Testis (tissue), 3 donors: ENCODE data around the gene MYO1H. TPM values are rescaled to one million over a fixed set of nuclear protein-coding genes. Genes with fewer than 3 reads are reported as not detected.
A peak's percentile ranks its signal among the peaks of the same experiment; 100 is the strongest.

Experiments
- DNase-seq: peaks from one replicate; pipeline ENCODE4 v3.0.0-alpha.2; 2019
- H3K27ac ChIP-seq, 2 donors: fragments of 200-600 bp; sonication (generic); one replicate each; pipeline ENCODE4 v1.5.1; 2019
- H3K27me3 ChIP-seq: fragments of 200-600 bp; sonication (generic); one replicate; pipeline ENCODE4 v1.5.1; 2019
- H3K36me3 ChIP-seq: fragments of 200-600 bp; sonication (generic); one replicate; pipeline ENCODE4 v1.5.1; 2017; ENCODE audit warnings: low read depth; ENCODE audit errors: missing control alignments
- H3K4me1 ChIP-seq: fragments of 200-600 bp; sonication (generic); one replicate; pipeline ENCODE4 v1.5.1; 2019
- H3K4me3 ChIP-seq, 2 donors: fragments of 200-600 bp; sonication (generic); one replicate each; pipeline ENCODE4 v1.5.1; 2017 to 2019
- H3K9me3 ChIP-seq: fragments of 200-600 bp; sonication (generic); one replicate; pipeline ENCODE4 v1.5.1; 2017
- POLR2A ChIP-seq: fragments of 450-650 bp; IDR thresholded peaks from one replicate; pipeline ENCODE4 v1.6.1; 2017; ENCODE audit warnings: antibody characterized with exemption, mild to moderate bottlenecking, moderate library complexity
- WGBS, 2 donors: methylation state at CpG; one replicate each; pipeline ENCODE4 v1.1.5; 2018; 5-methylcytosine and 5-hydroxymethylcytosine counted together
- intact Hi-C: fragments of 100-400 bp; cut with DNase I; formaldehyde crosslinking; loops from one replicate; pipeline ENCODE4 v1.15.1; 2023; ENCODE audit warnings: low total_unique reads
- polyA plus RNA-seq: library from polyadenylated mRNA; stranded (reverse); fragments of 350-450 nt; fragmentation: Illumina TruSeq; extraction: RNeasy Lipid Tissue Mini Kit (QIAGEN cat#74804); gene quantifications from one replicate; pipeline ENCODE4 v1.2.3, GENCODE V29; 2014; ENCODE audit warnings: low read depth, low replicate concordance; ENCODE audit not compliant: insufficient read depth
- total RNA-seq, 2 donors: library from RNA; depleted of rRNA; stranded (reverse); fragments of >200 nt; gene quantifications; one replicate each; pipeline ENCODE4 v1.2.3, GENCODE V29; 2016
- TF ChIP-seq, protein P1 (sequence below), 3 experiments: fragments of 450-650 bp in 2 of 3; fragments of 200-600 bp in 1 of 3; sonication (generic) in 1 of 3; IDR thresholded peaks; one replicate each; pipeline ENCODE4 v1.5.1; 2016 to 2019; ENCODE audit warnings: antibody characterized with exemption in 3 of 3, mild to moderate bottlenecking in 2 of 3, moderate library complexity in 1 of 3

The MYO1H gene
- total and polyA plus RNA-seq, 3 donors from 2014 or later = 1.7 to 3.7 (median 2.9) TPM

DNA sequence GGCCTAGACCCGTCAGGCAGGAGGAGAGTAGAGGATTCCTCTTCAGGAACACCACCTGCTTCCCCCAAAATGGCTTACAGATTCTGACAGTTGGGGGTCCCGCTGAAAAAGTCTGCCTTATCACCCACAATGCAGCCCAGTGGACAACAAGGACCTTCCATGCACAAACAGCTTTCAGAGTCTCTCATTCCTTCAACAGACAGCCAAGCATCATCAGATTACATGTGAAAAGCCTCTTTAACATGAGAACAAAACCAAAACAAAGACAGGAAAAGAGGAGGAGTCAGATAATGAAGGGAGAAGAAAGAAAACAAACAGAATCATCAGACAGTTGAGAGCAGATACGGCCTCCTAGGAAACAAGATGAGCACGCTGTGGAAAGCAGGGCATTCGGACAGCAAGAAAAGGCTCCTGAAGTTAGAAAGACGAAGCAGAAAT lies 111.1 kb downstream of the MYO1H start:
- no peaks in the 10 kb centered on the region for H3K9me3 ChIP-seq
- peaks cover 45% of the 10 kb centered on the region for H3K4me1 ChIP-seq
- H3K27ac ChIP-seq = peak overlapping the region; percentile 27 to 61
- no peak for DNase-seq
- intact Hi-C loops = no loop called here
- no peak overlapping the region for H3K4me3 ChIP-seq
- no peak for TF ChIP-seq POLR2A
- TF ChIP-seq, protein P1, sequence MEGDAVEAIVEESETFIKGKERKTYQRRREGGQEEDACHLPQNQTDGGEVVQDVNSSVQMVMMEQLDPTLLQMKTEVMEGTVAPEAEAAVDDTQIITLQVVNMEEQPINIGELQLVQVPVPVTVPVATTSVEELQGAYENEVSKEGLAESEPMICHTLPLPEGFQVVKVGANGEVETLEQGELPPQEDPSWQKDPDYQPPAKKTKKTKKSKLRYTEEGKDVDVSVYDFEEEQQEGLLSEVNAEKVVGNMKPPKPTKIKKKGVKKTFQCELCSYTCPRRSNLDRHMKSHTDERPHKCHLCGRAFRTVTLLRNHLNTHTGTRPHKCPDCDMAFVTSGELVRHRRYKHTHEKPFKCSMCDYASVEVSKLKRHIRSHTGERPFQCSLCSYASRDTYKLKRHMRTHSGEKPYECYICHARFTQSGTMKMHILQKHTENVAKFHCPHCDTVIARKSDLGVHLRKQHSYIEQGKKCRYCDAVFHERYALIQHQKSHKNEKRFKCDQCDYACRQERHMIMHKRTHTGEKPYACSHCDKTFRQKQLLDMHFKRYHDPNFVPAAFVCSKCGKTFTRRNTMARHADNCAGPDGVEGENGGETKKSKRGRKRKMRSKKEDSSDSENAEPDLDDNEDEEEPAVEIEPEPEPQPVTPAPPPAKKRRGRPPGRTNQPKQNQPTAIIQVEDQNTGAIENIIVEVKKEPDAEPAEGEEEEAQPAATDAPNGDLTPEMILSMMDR (IDR thresholded peaks at IDR 0.05) = no peak
- WGBS, 2 donors = 46 to 56% methylated on average over 6 of the region's 6 CpGs
- H3K27me3 ChIP-seq = no peaks in the 10 kb centered on the region
- H3K36me3 ChIP-seq = no peaks in the 10 kb centered on the region

- no peak for TF ChIP-seq POLR2A
- TF ChIP-seq, protein P1 (IDR thresholded peaks at IDR 0.05) = no peak
- WGBS, 2 donors = 50 to 62% methylated on average over 6 of the region's 6 CpGs
- intact Hi-C loops = no loop called here
- H3K9me3 ChIP-seq = no peaks in the 10 kb centered on the region
- no peak overlapping the region for H3K4me3 ChIP-seq
- peaks cover 49% of the 10 kb centered on the region for H3K4me1 ChIP-seq
- H3K27me3 ChIP-seq = no peaks in the 10 kb centered on the region
- no peak for DNase-seq
- peak overlapping the region; percentile 27 to 61 for H3K27ac ChIP-seq
- no peaks in the 10 kb centered on the region for H3K36me3 ChIP-seq
Observed at GRCh38 chr12:109459247-109459646, 111.5 kb downstream of the MYO1H start.

DNA sequence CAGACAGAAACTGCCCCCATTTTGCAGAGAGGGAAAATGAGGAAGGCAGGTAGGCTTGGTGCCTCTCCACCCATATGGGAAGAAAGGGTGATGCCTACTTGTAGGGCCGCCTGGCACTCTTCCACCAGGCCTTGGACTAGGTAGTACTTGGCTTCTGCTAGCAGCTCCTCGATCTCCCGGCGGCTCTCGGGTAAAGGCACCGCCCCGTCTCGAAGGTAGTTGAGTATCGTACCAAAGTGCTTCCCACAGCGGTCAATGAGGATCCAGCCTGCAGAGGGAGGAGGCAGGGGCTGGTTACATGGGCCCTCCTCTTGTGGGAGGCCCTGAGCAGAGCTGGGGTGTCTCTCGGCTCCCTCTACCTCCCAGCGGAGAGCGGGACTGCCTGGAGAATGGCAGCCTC lies 112.8 kb downstream of the MYO1H start:
- TF ChIP-seq, protein P1 (IDR thresholded peaks at IDR 0.05) = no peak
- TF ChIP-seq POLR2A = no peak
- Histone ChIP-seq H3K27ac (peak overlapping the region; percentile 89 to 95), H3K4me3 (no peak overlapping the region), H3K27me3 (no peaks in the 10 kb centered on the region), H3K36me3 (no peaks in the 10 kb centered on the region), H3K9me3 (no peaks in the 10 kb centered on the region), H3K4me1 (peaks cover 58% of the 10 kb centered on the region)
- DNase-seq = no peak
- WGBS, 2 donors = 88 to 98% methylated on average over 13 of the region's 13 CpGs
- intact Hi-C loops = no loop called here

DNA sequence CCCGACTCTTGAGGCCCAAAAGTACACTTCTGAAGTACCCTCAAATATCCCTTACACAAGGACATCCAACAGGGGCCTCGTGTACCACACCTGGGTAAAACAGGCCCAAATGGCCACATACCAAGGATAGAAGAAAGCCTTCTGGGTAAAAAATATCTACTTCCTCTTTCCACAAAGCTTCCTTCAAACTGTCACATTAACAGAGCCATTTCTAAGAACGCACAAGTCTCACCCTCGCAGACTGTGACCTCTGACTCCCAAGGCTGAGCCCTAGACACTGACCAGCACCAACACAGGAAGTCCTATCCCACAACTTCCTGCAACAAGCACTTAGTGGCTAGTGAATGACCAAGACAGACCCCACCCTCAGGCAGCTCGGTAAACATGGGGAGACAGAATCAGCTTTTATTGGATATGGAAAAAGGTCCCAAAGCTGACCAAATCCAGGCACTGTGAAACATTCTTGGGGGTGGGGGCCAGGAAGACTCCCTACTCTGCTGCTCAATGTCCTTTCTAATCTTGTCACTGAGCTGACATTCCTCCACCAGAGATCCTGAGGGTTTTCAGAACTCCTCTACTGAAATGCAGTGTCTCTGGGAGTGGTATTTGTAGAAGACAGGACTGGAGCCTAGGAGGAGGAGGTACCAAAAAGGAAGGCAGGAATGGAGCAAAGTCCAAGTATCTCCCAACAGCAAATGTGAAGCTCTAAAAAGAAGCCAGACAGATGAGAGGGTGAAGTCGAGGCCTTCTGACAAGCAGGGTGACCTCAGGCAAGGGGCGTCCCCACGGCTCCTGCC lies 113.5 kb downstream of the MYO1H start:
- no peaks in the 10 kb centered on the region for H3K9me3 ChIP-seq
- H3K27me3 ChIP-seq = no peaks in the 10 kb centered on the region
- TF ChIP-seq POLR2A = no peak
- TF ChIP-seq, protein P1 (IDR thresholded peaks at IDR 0.05) = no peak
- WGBS, 2 donors = 75 to 84% methylated on average over 8 of the region's 8 CpGs
- H3K27ac ChIP-seq = peak overlapping the region; percentile 89 to 95
- no peaks in the 10 kb centered on the region for H3K36me3 ChIP-seq
- DNase-seq = no peak
- H3K4me3 ChIP-seq = no peak overlapping the region
- H3K4me1 ChIP-seq = peaks cover 63% of the 10 kb centered on the region
- intact Hi-C loops = no loop called here
